ENCODE data around the gene DLGAP3. TPM values are rescaled to one million over a fixed set of nuclear protein-coding genes. Genes with fewer than 3 reads are reported as not detected.

DLGAP3 gene
- total and polyA plus RNA-seq, 2 of the 13 experiments (the other 11 are each of a cell fraction or from before 2014, with no cell fraction given): 0.03 to 0.04 TPM

DNA sequence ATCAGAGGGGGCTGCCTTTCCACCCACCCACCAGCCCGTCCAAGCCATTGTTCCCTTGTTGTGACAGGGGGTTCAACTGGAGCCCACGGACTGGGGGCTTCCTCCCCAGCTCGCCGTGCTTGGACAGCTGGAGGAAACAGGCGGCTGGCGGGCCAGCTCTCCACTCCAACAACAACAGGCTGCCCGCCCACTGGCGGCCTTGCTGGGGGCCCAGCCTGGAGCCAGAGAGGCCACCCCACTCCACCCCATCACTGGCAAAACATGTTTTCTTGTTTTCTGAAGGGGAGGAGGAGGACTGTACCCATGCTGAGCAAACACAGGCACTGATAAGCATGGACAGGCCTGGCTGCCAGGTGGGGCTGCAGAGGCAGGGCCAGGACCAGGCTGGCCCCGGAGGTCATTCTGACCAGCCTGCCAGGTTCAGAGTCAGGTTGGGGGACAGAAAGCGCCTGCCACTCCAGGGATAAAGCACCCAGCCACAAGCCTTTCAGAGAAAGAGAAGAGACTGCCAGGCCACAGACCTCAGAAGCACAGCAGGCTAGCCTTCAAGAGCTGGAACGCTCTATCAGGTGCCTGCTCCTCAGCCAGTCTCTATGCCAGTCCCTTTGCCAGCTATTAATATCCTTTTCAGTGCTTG lies 103.9 kb downstream of the DLGAP3 start (continued):
- TF ChIP-seq ZNF619 (CRISPR knock-in tag; IDR thresholded peaks at IDR 0.05) (no peak), ZSCAN31 (CRISPR knock-in tag; IDR thresholded peaks at IDR 0.05; ENCODE audit: low read depth) (0 out of 2 replicates have a peak, but pooled peaks have one; percentile 46), NFKBIZ (CRISPR knock-in tag; IDR thresholded peaks at IDR 0.05) (no peak), HOXA3 (CRISPR knock-in tag; IDR thresholded peaks at IDR 0.05) (peak; percentile 36; the same call in 1 of the 2 replicates), MEF2D (CRISPR knock-in tag; IDR thresholded peaks at IDR 0.05) (no peak), GATAD1 (CRISPR knock-in tag; IDR thresholded peaks at IDR 0.05) (peak; percentile 18; the same call in 1 of the 2 replicates), ATRX (CRISPR knock-in tag; IDR thresholded peaks at IDR 0.05; ENCODE audit: borderline replicate concordance) (no peak), ZNF160 (CRISPR knock-in tag; IDR thresholded peaks at IDR 0.05) (no peak), ZNF557 (CRISPR knock-in tag; IDR thresholded peaks at IDR 0.05) (no peak), MIXL1 (CRISPR knock-in tag; IDR thresholded peaks at IDR 0.05) (no peak), ZNF749 (CRISPR knock-in tag; IDR thresholded peaks at IDR 0.05; ENCODE audit: borderline replicate concordance) (no peak), ERF (CRISPR knock-in tag; IDR thresholded peaks at IDR 0.05) (0 out of 2 replicates have a peak, but pooled peaks have one; percentile 31), SNAPC2 (CRISPR knock-in tag; IDR thresholded peaks at IDR 0.05) (no peak), XRCC5 (optimal IDR thresholded peaks at IDR 0.05; ENCODE audit: low read length) (peak; percentile 35), ZNF550 (CRISPR knock-in tag; IDR thresholded peaks at IDR 0.05; ENCODE audit: borderline replicate concordance) (no peak), ZFP82 (CRISPR knock-in tag; IDR thresholded peaks at IDR 0.05; ENCODE audit: borderline replicate concordance) (no peak), ZNF644 (CRISPR knock-in tag; IDR thresholded peaks at IDR 0.05; ENCODE audit: low read depth) (no peak), MATR3 (CRISPR knock-in tag; IDR thresholded peaks at IDR 0.05) (no peak), DNMT3B (CRISPR knock-in tag; conservative IDR thresholded peaks at IDR 0.05) (no peak), CEBPG (CRISPR knock-in tag; IDR thresholded peaks at IDR 0.05) (no peak), KDM5A (IDR thresholded peaks at IDR 0.05; ENCODE audit: borderline replicate concordance, low read length) (no peak), DPF2 (CRISPR knock-in tag; IDR thresholded peaks at IDR 0.05; ENCODE audit: borderline replicate concordance, low read depth) (peak; percentile 85), ZNF382 (CRISPR knock-in tag; IDR thresholded peaks at IDR 0.05; ENCODE audit: borderline replicate concordance) (no peak), ZNF10 (CRISPR knock-in tag; IDR thresholded peaks at IDR 0.05; ENCODE audit: borderline replicate concordance, low read depth) (no peak), TCF7L2 (IDR thresholded peaks at IDR 0.05; ENCODE audit: low read depth, low read length) (no peak), ZNF660 (CRISPR knock-in tag; IDR thresholded peaks at IDR 0.05; ENCODE audit: borderline replicate concordance, low read depth) (no peak), SAP130 (CRISPR knock-in tag; IDR thresholded peaks at IDR 0.05; ENCODE audit: low read depth) (peak; percentile 58), RBFOX2 (IDR thresholded peaks at IDR 0.05; ENCODE audit: low read depth, low read length) (no peak), ZNF543 (CRISPR knock-in tag; IDR thresholded peaks at IDR 0.05) (peak; percentile 51; the same call in 1 of the 2 replicates)
- TF ChIP-seq, protein P1, sequence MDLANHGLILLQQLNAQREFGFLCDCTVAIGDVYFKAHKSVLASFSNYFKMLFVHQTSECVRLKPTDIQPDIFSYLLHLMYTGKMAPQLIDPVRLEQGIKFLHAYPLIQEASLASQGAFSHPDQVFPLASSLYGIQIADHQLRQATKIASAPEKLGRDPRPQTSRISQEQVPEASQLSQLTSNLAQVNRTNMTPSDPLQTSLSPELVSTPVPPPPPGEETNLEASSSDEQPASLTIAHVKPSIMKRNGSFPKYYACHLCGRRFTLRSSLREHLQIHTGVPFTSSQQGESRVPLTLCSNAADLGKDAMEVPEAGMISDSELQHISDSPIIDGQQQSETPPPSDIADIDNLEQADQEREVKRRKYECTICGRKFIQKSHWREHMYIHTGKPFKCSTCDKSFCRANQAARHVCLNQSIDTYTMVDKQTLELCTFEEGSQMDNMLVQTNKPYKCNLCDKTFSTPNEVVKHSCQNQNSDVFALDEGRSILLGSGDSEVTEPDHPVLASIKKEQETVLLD (CRISPR knock-in tag; IDR thresholded peaks at IDR 0.05; ENCODE audit: low read depth): no peak
- TF ChIP-seq, protein P2, sequence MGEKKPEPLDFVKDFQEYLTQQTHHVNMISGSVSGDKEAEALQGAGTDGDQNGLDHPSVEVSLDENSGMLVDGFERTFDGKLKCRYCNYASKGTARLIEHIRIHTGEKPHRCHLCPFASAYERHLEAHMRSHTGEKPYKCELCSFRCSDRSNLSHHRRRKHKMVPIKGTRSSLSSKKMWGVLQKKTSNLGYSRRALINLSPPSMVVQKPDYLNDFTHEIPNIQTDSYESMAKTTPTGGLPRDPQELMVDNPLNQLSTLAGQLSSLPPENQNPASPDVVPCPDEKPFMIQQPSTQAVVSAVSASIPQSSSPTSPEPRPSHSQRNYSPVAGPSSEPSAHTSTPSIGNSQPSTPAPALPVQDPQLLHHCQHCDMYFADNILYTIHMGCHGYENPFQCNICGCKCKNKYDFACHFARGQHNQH (CRISPR knock-in tag; IDR thresholded peaks at IDR 0.05): peak; percentile 33
- TF ChIP-seq, protein P3, sequence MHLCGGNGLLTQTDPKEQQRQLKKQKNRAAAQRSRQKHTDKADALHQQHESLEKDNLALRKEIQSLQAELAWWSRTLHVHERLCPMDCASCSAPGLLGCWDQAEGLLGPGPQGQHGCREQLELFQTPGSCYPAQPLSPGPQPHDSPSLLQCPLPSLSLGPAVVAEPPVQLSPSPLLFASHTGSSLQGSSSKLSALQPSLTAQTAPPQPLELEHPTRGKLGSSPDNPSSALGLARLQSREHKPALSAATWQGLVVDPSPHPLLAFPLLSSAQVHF (CRISPR knock-in tag; IDR thresholded peaks at IDR 0.05): no peak

Measured in HepG2 (cell line).